GM21515 (cell line): ENCODE results near the gene AKAP10.
"Not testable (repeated sequence)": the region's sequence is repeated elsewhere in the genome, so short reads cannot be mapped to it uniquely, and the experiment has no call there.

Source experiments
- ATAC-seq: cut with Tn5 transposase; IDR thresholded peaks from one replicate; pipeline ENCODE4 v1.9.1; 2021; ENCODE audit not compliant: unreplicated experiment

AKAP10 gene

GRCh38 chr17:19977293-19978208 is at the start of gene AKAP10:
TSS of gene AKAP10 (minus strand) at chr17:19977828. CDS start at chr17:19977679, 149 bp downstream.
- peak; percentile 79 for ATAC-seq

GRCh38 chr17:20026960-20027359 is 49.3 kb upstream of the AKAP10 start:
- no peak for ATAC-seq

GRCh38 chr17:20022701-20023100 is 45.1 kb upstream of the AKAP10 start:
- ATAC-seq = no peak

- ATAC-seq = not testable (repeated sequence)
These were observed 38.9 kb upstream of the AKAP10 start for GRCh38 chr17:20016475-20016992.

GRCh38 chr17:20012017-20012536 is 34.4 kb upstream of the AKAP10 start:
- ATAC-seq = no peak

- ATAC-seq = no peak
These were observed 33.3 kb upstream of the AKAP10 start for GRCh38 chr17:20010936-20011335.

- ATAC-seq = no peak
These were observed 32.7 kb upstream of the AKAP10 start for GRCh38 chr17:20010099-20010863.

- ATAC-seq = peak; percentile 92
These were observed 31.9 kb upstream of the AKAP10 start, which contains the start of gene SPECC1 for GRCh38 chr17:20009302-20010098. TSS of gene SPECC1 (plus strand) at chr17:20009359. CDS start at chr17:20096652, 87,293 bp downstream.

- ATAC-seq = no peak
These were observed 31.3 kb upstream of the AKAP10 start for GRCh38 chr17:20009052-20009301.

- ATAC-seq = peak; percentile 3
These were observed 30.8 kb upstream of the AKAP10 start for GRCh38 chr17:20008242-20009051.

GRCh38 chr17:19996502-19996901 is 18.9 kb upstream of the AKAP10 start:
- no peak for ATAC-seq

GRCh38 chr17:19996086-19996485 is 18.5 kb upstream of the AKAP10 start:
- ATAC-seq = no peak

GRCh38 chr17:19992803-19993713 is 15.4 kb upstream of the AKAP10 start:
- ATAC-seq = peak; percentile 88

- no peak for ATAC-seq
These were observed 13.7 kb upstream of the AKAP10 start for GRCh38 chr17:19991252-19991885.

GRCh38 chr17:19987897-19988296 is 10.3 kb upstream of the AKAP10 start:
- no peak for ATAC-seq

GRCh38 chr17:19986941-19987861 is 9.6 kb upstream of the AKAP10 start:
- ATAC-seq = no peak
